Measurements from ENCODE around the gene UBE2O.

Gene UBE2O

DNA sequence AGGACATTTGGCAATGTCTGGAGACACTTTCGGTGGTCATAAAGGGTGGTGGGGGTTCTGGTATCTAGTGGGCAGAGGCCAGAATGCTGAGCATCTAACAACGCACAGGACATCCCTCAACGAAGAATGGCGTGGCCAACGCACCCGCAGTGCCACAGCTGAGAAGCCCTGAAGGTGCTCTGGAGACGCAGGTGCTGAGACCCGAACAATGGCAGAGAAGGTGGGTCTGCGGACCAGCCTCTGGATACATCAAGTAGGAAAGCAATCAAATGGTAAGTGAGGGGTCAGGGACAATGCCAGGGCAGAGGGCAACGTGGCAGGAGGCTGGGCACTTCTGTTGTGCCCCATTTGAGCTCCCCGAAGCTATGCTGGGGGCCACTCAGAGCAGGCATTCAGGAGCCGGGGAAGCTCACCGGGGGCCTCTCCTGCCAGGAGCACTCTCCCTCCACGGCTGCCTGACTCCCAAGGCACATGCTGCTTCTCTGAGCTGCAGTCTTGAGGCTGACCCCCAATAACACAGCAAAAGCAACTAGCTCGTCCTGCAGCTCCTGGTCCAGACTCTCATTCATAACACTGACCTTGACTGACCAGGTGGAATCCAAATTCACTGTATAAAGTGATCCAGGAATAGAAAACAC, 42.5 kb downstream of the UBE2O start:
- no peak overlapping the region for H3K27ac Mint-ChIP-seq
- no peak overlapping the region for H3K4me3 Mint-ChIP-seq
- no peaks in the 10 kb centered on the region for H3K36me3 Mint-ChIP-seq (ENCODE audit: low read depth)
- peaks cover 4% of the 10 kb centered on the region for H3K4me1 Mint-ChIP-seq (ENCODE audit: low read depth)
- H3K9me3 Mint-ChIP-seq: no peaks in the 10 kb centered on the region
- no peaks in the 10 kb centered on the region for H3K27me3 Mint-ChIP-seq (ENCODE audit: low read depth)

DNA sequence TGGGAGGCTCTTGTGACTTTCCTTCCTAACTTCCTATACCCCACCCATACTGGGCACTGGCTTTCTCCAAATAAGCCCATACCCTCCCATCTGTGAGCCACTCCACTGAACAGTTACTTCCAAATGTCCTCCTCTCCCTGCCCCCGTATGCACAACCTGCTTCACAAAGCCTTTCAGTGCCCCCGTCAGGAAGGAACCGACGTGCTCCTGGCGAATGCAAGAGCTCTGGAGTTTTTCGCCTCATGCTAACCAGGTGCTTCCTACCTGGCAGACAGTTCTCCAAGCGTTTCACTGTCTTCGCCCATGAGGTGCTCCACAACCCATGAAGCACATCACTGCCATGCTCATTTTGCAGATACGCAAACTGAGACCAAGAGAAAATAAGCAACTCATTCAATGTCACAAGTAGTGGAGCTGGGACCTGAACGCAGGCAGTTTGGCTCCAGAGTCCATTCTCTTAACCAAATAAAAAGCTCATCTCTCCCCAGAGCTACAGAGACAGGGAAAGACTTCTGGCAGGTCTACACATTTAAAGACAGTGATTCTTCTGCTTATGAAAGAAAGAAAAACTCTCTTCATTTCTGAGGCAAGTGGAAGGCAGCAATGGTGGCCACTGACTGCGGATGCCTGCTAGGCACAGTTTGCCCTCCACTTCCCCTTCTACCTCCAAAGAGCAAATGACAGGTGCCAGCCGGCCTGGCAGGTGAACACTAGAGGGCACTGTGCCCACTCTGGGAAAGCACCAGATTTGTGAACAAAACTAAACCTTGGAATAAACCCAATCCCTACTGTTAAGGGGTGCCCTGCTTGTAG, 44.7 kb downstream of the UBE2O start:
- Mint-ChIP-seq H3K4me1 (ENCODE audit: low read depth) (peaks cover 6% of the 10 kb centered on the region), H3K9me3 (no peaks in the 10 kb centered on the region), H3K36me3 (ENCODE audit: low read depth) (peaks cover 6% of the 10 kb centered on the region), H3K27me3 (ENCODE audit: low read depth) (no peaks in the 10 kb centered on the region), H3K4me3 (no peak overlapping the region), H3K27ac (no peak overlapping the region)

DNA sequence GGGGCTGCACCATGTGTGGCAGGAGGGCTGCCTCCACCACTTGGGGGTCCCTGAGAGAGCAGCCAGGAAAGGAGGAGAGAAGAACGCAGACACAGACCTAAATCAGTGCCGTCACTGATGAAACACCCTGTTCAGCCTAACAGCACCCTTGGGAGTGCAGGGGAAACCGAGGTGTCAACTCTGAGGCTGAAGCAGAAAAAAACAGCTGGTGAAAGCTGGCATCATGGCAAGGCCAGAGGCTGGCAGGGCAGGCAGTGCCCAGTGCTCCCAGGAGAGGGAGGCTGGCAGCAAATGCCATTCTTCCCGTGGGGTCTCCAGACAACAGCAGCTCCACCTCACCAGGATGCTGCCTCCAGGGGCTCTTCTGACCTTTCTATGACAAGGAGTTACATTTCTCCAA, 45.4 kb downstream of the UBE2O start:
- no peak overlapping the region for H3K4me3 Mint-ChIP-seq
- H3K9me3 Mint-ChIP-seq: no peaks in the 10 kb centered on the region
- peaks cover 6% of the 10 kb centered on the region for H3K36me3 Mint-ChIP-seq (ENCODE audit: low read depth)

DNA sequence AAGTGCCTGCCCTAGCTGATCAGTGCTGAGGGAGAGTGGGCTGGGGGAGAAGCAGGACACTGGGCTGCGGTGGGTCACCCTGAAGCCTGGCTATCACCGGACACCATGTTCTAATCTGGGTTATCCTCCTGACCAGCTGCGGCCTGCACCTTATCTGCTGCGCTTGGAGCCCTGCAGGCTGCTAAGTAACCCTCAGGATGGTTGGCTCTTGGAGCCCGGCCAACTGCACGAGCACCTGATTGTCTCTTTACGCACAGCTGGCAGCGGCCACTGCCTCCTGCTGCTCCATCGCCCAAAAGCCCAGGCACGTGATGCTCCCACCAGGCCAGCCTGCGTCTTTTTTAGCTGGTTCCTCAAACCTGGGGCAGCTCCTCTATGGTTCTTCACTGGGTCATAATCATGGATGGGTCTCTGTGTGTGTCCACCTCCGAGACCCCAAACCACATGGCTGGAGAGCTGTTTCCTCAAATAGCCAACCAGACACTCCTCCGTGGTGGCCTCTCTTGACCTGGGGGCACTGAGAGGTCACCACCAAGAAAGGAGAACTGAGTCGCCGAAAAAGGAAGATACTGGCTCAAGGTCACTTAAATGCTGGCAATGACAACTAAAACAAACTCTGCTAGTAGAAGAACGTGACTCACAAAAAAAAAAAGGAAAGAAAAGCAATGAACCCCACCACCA, 46.8 kb downstream of the UBE2O start:
- no peak overlapping the region for H3K27ac Mint-ChIP-seq
- peaks cover 6% of the 10 kb centered on the region for H3K4me1 Mint-ChIP-seq (ENCODE audit: low read depth)
- H3K27me3 Mint-ChIP-seq (ENCODE audit: low read depth): no peaks in the 10 kb centered on the region
- peaks cover 14% of the 10 kb centered on the region for H3K36me3 Mint-ChIP-seq (ENCODE audit: low read depth)
- no peak overlapping the region for H3K4me3 Mint-ChIP-seq
- H3K9me3 Mint-ChIP-seq: no peaks in the 10 kb centered on the region

More for the DNA sequence above, 45.4 kb downstream of the UBE2O start:
- Mint-ChIP-seq H3K27ac (no peak overlapping the region), H3K27me3 (ENCODE audit: low read depth) (no peaks in the 10 kb centered on the region), H3K4me1 (ENCODE audit: low read depth) (peaks cover 6% of the 10 kb centered on the region)

DNA sequence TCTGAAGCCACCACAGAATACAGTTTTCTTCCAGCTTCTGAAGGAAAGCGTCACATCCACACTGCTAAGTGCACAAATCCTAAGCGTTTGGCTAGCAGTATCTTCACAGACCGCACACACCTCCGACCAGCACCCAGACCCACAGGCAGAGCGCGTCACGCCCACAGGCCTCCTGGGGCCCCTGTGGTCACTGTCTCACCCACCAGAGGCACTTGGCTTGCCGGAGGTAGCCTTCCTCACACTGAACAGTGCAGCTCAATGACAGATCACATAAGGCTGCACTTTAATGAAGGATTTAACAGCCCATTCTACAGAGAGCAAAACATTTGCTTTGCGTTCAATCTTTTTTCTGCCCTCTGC, 47.4 kb downstream of the UBE2O start:
- H3K4me1 Mint-ChIP-seq (ENCODE audit: low read depth): peaks cover 6% of the 10 kb centered on the region
- H3K36me3 Mint-ChIP-seq (ENCODE audit: low read depth): peaks cover 16% of the 10 kb centered on the region
- no peaks in the 10 kb centered on the region for H3K9me3 Mint-ChIP-seq
- no peaks in the 10 kb centered on the region for H3K27me3 Mint-ChIP-seq (ENCODE audit: low read depth)
- H3K4me3 Mint-ChIP-seq: no peak overlapping the region
- H3K27ac Mint-ChIP-seq: no peak overlapping the region

DNA sequence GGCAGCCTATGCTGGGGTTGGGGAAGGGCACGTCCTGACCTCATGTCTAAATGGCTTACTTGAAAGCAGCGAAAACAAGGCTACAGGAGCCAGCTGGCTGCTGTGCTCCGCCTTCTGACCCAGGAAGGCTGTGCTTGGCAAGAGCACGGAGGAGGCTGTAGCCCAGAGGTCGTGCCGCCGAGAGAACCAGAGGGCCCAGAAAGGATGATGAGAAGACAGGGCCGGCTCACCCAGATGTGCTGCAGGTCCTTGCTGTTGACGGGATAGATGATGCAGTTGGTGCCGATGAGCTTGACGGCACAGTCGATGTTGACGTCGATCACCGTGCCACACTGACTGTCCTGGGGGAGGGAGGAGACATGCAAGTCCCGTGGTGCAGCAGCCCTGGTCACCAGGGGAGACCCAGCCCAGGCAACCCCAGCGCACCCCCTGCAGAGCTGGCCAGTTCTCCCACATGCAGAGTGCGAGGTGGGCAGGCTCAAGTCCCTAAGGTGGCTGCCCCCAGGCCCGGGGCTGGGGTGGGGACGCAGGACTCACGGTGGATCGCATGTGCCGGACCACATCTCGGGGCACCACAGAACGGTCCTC, 47.9 kb downstream of the UBE2O start:
- no peak overlapping the region for H3K27ac Mint-ChIP-seq
- H3K9me3 Mint-ChIP-seq: no peaks in the 10 kb centered on the region

DNA sequence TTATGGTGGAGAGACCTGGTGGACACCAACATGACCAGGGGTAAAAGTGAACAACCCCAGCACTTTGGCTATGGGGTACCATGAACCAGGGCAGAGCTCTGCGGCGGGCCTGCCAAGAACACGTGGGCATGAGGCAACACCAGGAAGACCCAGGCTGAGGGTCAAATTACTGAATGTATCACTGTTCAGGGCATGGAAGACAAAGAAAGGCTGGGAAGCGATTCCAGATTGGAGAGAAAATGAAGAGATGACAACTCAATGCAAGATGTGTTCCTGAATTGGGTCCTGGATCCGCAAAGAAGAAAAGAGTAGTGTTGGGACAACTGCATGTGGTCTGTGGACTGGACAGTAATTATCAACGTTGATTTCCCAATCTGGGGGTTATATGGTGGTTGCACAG, 48.7 kb downstream of the UBE2O start:
- Mint-ChIP-seq H3K9me3 (no peaks in the 10 kb centered on the region), H3K27me3 (ENCODE audit: low read depth) (no peaks in the 10 kb centered on the region), H3K4me3 (no peak overlapping the region), H3K36me3 (ENCODE audit: low read depth) (peaks cover 20% of the 10 kb centered on the region), H3K4me1 (ENCODE audit: low read depth) (peaks cover 6% of the 10 kb centered on the region), H3K27ac (no peak overlapping the region)

More for the DNA sequence above, 47.9 kb downstream of the UBE2O start:
- Mint-ChIP-seq H3K4me3 (no peak overlapping the region), H3K4me1 (ENCODE audit: low read depth) (peaks cover 6% of the 10 kb centered on the region), H3K36me3 (ENCODE audit: low read depth) (peaks cover 18% of the 10 kb centered on the region), H3K27me3 (ENCODE audit: low read depth) (no peaks in the 10 kb centered on the region)

DNA sequence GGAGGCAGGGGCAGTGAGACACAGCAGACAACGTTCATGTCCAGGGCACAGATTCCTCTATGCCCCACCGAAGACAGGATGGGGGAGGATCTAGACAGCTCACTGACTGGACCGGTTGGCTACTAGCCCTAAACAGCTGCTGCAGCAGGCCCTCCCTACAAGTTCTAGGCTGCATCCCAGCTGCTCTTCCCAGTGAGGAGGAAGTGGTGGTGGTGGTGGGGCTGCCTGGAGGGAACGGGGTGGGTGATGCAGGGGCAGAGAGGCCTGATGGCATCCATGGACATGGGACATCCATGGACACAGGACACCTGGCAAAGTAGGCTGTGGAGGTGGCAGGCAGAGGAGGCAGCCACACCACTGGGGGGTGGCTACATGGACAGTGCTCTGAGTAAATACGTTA, 50.2 kb downstream of the UBE2O start:
- H3K4me1 Mint-ChIP-seq (ENCODE audit: low read depth): peaks cover 2% of the 10 kb centered on the region
- H3K27me3 Mint-ChIP-seq (ENCODE audit: low read depth): no peaks in the 10 kb centered on the region
- no peak overlapping the region for H3K4me3 Mint-ChIP-seq
- peaks cover 25% of the 10 kb centered on the region for H3K36me3 Mint-ChIP-seq (ENCODE audit: low read depth)
- no peak overlapping the region for H3K27ac Mint-ChIP-seq
- no peaks in the 10 kb centered on the region for H3K9me3 Mint-ChIP-seq

DNA sequence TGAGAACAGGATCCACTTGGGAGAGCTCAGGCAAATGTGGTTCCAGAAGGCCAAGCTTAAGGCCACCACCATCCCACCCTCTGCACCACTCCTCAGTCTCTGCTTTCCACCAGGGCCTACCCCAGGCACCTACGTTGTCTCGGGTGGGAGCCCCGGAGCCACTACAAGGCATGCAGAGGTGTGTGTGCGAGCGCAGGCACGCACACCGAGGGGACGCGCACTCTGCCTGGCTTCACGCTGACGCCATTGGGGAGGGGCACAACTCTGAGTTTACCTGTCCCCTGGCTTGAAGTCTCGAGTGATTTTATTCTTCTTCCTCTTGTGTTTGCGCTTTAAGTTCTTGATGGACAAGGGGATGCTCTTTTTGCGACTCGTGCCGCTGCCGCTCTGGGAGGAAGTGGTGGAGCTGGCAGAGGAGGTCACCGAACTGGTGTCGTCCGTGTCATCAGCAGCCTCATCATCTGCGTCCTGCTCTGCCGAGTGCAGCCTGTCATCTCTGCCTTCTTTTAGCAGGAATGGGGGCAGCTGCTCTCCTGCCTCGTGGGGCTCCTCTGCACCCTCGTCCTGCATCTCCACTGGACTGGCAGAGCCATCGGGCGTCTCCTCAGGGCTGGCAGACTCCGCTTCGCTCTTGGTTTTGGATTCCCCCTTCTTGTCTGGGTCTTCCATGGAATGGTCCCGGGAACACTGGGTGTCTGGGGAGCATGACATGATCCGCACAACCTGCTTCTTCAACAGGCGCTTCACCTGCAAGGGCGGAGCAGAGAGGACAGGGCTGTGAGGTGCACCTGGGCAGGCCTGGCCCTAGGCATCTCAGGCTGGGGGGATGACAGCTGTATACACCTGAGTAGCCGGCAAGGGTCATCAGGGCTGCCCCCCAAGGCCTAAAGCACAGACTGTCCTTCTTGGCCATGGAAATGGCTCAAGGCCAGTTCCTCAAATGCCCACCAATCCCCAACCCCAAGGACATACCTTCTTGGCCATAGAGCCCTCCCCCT, 53.5 kb downstream of the UBE2O start:
- Mint-ChIP-seq H3K9me3 (no peaks in the 10 kb centered on the region), H3K4me1 (ENCODE audit: low read depth) (no peaks in the 10 kb centered on the region), H3K36me3 (ENCODE audit: low read depth) (peaks cover 27% of the 10 kb centered on the region), H3K27ac (no peak overlapping the region), H3K27me3 (ENCODE audit: low read depth) (no peaks in the 10 kb centered on the region), H3K4me3 (no peak overlapping the region)

DNA sequence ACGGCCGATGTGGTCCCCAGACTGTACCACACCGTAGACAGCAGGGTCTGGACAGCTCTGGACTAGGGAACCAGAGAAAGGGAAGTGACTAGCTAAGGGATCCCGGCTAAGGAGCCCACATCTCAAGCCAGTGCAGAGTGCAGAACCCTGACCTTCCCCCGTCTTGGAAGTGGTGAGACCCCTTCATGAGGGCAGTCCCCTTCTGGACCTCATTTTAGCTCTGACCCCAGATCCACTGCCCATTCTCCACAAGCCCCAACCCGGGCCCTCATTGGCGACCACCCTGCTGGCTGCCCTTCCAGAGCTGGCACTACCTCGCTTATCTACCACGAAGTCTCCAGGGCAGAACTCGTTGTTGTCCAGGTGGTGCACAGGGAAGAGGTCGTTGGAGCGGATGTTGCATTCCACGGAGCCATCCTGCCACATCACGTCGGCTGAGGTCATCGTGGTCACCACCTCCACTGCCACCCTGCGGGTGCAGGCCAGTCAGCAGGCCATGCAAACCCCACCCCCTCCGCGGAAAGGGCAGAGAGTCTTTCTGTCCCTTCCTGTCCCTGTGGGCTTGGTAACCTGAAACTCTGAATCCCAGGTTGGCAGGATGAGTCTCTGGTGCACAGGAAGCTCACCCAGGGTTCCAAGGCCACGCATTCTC, 54.3 kb downstream of the UBE2O start:
- no peak overlapping the region for H3K27ac Mint-ChIP-seq
- peaks cover 25% of the 10 kb centered on the region for H3K36me3 Mint-ChIP-seq (ENCODE audit: low read depth)
- no peaks in the 10 kb centered on the region for H3K9me3 Mint-ChIP-seq

DNA sequence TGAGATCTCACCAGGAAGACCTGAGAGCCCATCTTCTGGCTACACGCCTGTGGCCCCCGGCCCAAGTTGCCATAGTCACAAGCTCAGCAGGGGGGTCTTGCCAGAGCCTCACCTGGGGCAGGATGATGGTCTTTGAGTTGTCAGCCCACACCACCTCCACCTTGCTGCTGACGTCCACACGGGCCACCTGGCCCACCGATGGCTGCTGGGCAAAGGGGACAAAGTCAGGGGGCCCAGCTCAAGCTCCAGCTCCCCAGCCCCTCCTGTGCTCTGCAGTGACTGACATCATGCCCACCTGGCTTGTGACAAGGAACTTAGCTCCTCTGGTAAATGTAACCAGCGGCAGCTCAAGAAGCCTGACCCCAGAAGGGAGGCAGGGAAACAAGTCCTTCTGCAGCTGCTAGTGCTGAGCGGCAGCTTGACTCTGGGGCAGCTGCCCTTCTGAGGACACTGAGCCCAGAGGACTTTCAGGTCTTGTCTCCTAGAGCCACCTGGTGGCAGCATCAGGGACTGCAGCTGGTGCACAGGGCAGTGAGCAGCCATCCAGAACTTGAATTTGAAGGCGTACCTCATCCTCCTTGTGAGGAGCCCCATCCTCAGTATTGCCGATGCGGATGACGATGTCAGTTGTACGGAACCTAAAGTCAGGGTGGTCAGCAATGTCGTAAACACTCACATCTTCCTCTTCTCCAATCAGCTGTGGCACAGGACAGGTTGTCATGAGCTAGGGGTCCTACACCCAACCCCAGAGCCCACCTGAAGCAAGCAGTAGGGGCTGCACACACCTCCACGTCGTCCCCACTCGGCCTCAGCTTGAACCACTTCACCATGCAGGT, 55.0 kb downstream of the UBE2O start:
- Mint-ChIP-seq H3K27me3 (ENCODE audit: low read depth) (no peaks in the 10 kb centered on the region), H3K4me3 (no peak overlapping the region), H3K27ac (no peak overlapping the region), H3K9me3 (no peaks in the 10 kb centered on the region), H3K36me3 (ENCODE audit: low read depth) (peaks cover 26% of the 10 kb centered on the region), H3K4me1 (ENCODE audit: low read depth) (no peaks in the 10 kb centered on the region)

More for the DNA sequence above, 54.3 kb downstream of the UBE2O start:
- H3K4me1 Mint-ChIP-seq (ENCODE audit: low read depth): no peaks in the 10 kb centered on the region
- H3K4me3 Mint-ChIP-seq: no peak overlapping the region
- no peaks in the 10 kb centered on the region for H3K27me3 Mint-ChIP-seq (ENCODE audit: low read depth)

DNA sequence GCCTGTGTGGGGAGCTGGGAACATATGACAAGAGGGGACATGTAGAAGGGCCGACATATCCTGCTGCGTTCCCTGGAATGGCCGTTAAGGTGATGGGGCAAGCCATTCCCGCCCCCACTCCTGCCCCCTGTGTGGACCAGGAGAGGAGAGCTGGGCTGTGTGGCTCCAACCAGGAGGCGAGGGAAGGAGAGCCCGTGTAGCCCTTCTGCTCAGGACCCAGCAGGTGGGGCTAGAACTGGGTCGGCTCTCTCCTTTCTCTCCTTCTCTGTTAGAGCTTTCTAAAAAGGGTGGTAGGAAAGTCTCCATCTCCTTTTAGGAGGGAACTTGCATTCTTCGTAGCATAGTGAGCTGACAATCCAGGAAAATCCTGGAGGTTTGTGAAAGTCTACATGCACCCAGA, 55.8 kb downstream of the UBE2O start:
- Mint-ChIP-seq H3K36me3 (ENCODE audit: low read depth) (peaks cover 23% of the 10 kb centered on the region), H3K9me3 (no peaks in the 10 kb centered on the region), H3K4me1 (ENCODE audit: low read depth) (no peaks in the 10 kb centered on the region), H3K27me3 (ENCODE audit: low read depth) (no peaks in the 10 kb centered on the region), H3K27ac (no peak overlapping the region), H3K4me3 (no peak overlapping the region)

DNA sequence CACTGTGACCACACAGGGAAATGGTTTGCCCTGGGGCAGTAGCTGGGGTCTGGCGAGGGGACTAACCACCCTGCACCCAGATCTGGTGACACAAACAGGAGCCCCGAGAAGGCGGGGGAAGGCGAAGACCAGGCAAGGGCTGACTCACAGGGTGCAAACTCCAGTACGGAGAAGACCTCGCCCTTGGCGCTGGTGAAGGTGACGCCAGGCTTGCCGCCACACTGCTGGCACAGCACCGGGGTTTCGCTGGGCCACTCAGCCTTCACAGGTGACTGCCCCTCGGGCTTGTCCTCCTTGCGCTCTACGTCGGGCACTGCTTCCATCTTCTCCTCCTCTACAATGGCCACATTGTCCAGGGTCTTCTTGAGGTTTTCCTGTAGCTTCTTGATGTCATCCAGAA, 57.0 kb downstream of the UBE2O start:
- Mint-ChIP-seq H3K9me3 (no peaks in the 10 kb centered on the region), H3K27me3 (ENCODE audit: low read depth) (no peaks in the 10 kb centered on the region), H3K36me3 (ENCODE audit: low read depth) (peaks cover 21% of the 10 kb centered on the region), H3K4me1 (ENCODE audit: low read depth) (no peaks in the 10 kb centered on the region), H3K27ac (no peak overlapping the region), H3K4me3 (no peak overlapping the region)

All from T-helper 1 cell treated with Interleukin-12 subunit alpha and Interleukin-12 subunit beta and Interleukin-4 antibody, amounts not matched to agents 30 μg/mL and 1 μg/mL, for 36 hours (primary cell).